Activated CD4-positive, alpha-beta T cell treated with anti-CD3 and anti-CD28 coated beads, Interleukin-2, amount 10 ng/mL, durations not matched to agents 24 days and 14 days (primary cell): ENCODE data around the gene MRPS9. TPM values are rescaled to one million over a fixed set of nuclear protein-coding genes. Genes with fewer than 3 reads are reported as not detected.

Experiments
- DNase-seq: peaks from one replicate; pipeline ENCODE4 v3.0.0; 2022
- H3K27ac Mint-ChIP-seq: one replicate; pipeline ENCODE4 v1.8.0; 2022; ENCODE audit warnings: mild to moderate bottlenecking, mixed read lengths
- H3K27me3 Mint-ChIP-seq: one replicate; pipeline ENCODE4 v1.8.0; 2022; ENCODE audit warnings: mixed read lengths
- H3K36me3 Mint-ChIP-seq: one replicate; pipeline ENCODE4 v1.8.0; 2022; ENCODE audit warnings: low read depth, mild to moderate bottlenecking, mixed read lengths
- H3K4me1 Mint-ChIP-seq: one replicate; pipeline ENCODE4 v1.8.0; 2021; ENCODE audit warnings: mixed read lengths
- H3K4me3 Mint-ChIP-seq: one replicate; pipeline ENCODE4 v1.8.0; 2022; ENCODE audit warnings: mild to moderate bottlenecking, moderate library complexity, mixed read lengths
- H3K9me3 Mint-ChIP-seq: one replicate; pipeline ENCODE4 v1.8.0; 2021; ENCODE audit warnings: mixed read lengths
- intact Hi-C: fragments of 100-400 bp; cut with micrococcal nuclease; formaldehyde crosslinking; loops from one replicate; pipeline ENCODE4 v1.15.1; 2023
- total RNA-seq: library from RNA; stranded (reverse); gene quantifications from 2 replicates; pipeline ENCODE4 v1.2.3, GENCODE V29; 2022

The MRPS9 gene
- total RNA-seq, 1 donor from 2014 or later: 32.4 TPM

DNA sequence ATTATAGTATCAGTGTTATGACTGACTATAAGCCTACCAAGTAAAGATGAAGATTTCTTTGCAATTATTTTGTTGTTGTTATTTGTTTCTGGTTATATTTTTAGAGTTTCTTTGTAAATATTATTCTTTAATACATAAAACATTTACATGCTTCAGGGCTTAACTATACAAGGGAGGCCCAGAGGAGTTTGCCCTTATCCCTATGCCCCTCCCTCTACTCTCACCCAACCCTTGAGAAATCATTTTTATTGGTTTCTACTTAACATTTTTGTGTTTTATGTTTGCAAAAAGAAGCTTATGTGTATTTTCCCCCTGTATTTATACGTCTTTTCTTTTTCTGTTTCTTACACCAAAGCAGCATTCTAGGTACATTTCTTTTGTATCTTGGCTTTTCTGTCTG, 30.5 kb downstream of the MRPS9 start:
- intact Hi-C loops: no loop called here
- Mint-ChIP-seq H3K27ac (no peak overlapping the region), H3K27me3 (no peaks in the 10 kb centered on the region), H3K36me3 (peaks cover 2% of the 10 kb centered on the region), H3K4me3 (no peak overlapping the region), H3K4me1 (peaks cover 16% of the 10 kb centered on the region), H3K9me3 (no peaks in the 10 kb centered on the region)
- DNase-seq: no peak

DNA sequence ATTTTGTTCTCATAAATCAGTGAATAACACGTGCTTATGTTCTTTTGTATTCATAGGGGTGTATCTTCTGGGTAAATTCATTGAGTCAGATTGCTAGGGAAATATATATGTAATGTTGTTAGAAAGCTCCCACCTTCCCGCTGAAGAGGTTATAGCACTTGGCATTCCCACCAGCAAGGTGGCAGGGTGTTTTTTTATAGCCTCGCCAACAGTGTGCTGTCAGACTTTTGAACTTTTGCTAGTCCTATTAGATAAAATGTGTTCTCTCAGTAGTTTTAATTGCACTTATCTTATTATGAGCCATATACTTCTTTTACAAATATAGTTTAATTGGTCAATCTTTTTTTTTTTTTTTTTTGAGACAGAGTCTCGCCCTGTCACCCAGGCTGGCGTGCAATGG, 31.0 kb downstream of the MRPS9 start:
- H3K27me3 Mint-ChIP-seq: no peaks in the 10 kb centered on the region
- H3K36me3 Mint-ChIP-seq: peaks cover 2% of the 10 kb centered on the region
- no peaks in the 10 kb centered on the region for H3K9me3 Mint-ChIP-seq
- intact Hi-C loops: no loop called here
- peaks cover 16% of the 10 kb centered on the region for H3K4me1 Mint-ChIP-seq
- no peak for DNase-seq
- no peak overlapping the region for H3K4me3 Mint-ChIP-seq
- H3K27ac Mint-ChIP-seq: no peak overlapping the region

DNA sequence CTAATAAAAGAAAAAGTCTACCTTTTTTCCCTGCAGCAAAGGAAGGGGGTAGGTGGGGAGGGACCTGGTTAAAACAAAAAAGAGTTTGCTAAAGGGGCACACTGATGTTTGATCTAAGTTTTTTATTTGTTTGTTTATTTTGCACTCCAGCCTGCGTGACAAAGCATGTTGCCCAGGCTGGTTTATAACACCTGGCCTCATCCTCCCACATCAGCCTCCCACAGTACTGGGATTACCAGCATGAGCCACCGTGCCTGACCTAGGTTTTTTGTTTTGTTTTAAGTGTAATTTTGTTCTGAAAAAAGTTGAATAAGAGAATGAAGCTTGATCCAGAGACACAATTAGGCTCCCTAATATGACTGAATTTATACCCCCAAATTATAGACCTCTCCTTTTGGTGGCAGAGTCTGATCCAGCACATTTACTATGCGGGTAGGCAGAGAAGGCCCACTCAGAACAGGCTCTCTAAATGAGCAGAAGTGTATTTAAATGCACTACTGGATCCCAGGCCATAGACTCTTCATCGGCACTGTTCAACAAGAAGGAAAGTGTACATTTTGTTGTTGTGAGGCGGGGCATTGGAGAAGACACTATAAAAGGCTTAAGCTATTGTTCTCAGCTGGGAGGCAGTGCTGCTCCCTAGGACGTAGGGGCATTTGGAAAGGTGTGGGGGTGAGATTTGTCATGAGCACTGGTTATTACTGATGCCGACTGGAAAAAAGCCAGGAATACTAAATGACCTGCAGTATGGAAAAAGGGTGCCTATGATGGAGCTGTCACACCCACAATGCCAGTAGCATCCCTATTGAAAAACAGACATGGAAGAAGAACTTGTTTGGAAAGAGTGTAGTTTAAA, 32.4 kb downstream of the MRPS9 start:
- peaks cover 4% of the 10 kb centered on the region for H3K36me3 Mint-ChIP-seq
- H3K4me3 Mint-ChIP-seq: peak overlapping the region; percentile 2
- DNase-seq: no peak
- H3K9me3 Mint-ChIP-seq: no peaks in the 10 kb centered on the region
- peaks cover 16% of the 10 kb centered on the region for H3K4me1 Mint-ChIP-seq
- intact Hi-C loops: loop anchor here (5.0 kb wide), 1 partner anchor 33 kb away; the partner anchor contains the start of gene MRPS9
- no peak overlapping the region for H3K27ac Mint-ChIP-seq
- H3K27me3 Mint-ChIP-seq: no peaks in the 10 kb centered on the region

DNA sequence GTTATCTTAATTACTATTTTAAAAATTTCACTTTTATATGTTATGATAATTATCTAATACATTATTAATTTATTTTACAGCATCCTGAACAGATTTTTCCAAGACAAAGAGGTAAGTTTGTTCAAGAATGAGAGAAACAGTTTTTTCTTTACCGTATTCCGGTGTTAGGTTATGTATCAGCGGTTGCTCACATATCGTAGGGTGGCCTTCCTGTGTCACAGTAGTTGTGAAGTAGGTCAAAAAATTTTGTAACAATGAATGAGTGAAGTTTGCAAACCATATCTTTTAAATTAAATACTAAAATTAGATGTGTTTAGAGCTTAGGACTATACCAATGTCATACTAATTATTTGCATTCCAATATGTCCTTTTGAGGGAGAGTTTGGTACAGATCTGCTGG, 33.5 kb downstream of the MRPS9 start:
- H3K4me1 Mint-ChIP-seq: peaks cover 16% of the 10 kb centered on the region
- no peaks in the 10 kb centered on the region for H3K9me3 Mint-ChIP-seq
- peaks cover 4% of the 10 kb centered on the region for H3K36me3 Mint-ChIP-seq
- H3K27ac Mint-ChIP-seq: no peak overlapping the region
- H3K27me3 Mint-ChIP-seq: no peaks in the 10 kb centered on the region
- DNase-seq: no peak
- intact Hi-C loops: loop anchor here (5.0 kb wide), 1 partner anchor 34 kb away; the partner anchor contains the start of gene MRPS9
- H3K4me3 Mint-ChIP-seq: no peak overlapping the region

DNA sequence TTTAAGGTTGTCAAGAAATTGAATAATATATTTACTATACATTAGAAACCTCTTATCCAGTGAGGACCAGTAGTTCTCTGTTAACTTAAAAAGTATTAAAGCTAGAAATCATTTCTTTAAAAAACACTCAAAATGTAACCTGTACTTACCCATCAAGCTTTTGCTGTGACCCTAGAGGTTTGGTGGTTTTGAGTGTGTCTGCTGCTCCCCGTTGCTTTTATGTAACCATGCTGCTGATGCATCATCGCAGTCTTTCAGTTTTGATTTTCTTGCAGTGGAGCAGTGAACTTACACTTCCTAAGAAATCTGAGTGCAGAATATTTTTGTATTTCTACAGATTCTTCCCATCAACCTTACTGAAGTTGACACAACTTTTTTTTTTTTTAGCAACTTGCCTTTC, 34.2 kb downstream of the MRPS9 start:
- no peak overlapping the region for H3K27ac Mint-ChIP-seq
- H3K4me1 Mint-ChIP-seq: peaks cover 16% of the 10 kb centered on the region
- H3K27me3 Mint-ChIP-seq: no peaks in the 10 kb centered on the region
- H3K9me3 Mint-ChIP-seq: no peaks in the 10 kb centered on the region
- peaks cover 4% of the 10 kb centered on the region for H3K36me3 Mint-ChIP-seq
- intact Hi-C loops: loop anchor here (5.0 kb wide), 1 partner anchor 35 kb away; the partner anchor contains the start of gene MRPS9
- peak; percentile 80 for DNase-seq
- no peak overlapping the region for H3K4me3 Mint-ChIP-seq

DNA sequence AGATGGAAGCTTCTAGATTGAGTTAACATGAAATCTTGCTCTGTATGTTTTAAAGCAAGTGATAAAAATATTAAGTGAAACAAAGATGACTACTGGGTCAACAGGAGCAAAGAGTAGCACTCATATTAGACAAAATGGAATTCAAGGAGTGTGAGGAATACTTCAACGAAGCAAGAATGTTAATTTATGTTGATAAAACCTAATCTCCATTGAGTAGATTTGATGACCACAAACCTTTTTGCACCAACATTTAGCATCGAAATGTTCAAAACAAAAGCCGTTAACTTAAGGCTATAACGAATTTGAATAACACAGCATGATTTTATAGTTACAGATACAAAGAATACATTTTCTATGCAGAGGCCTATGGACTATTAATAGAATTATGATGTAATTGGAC, 35.7 kb downstream of the MRPS9 start:
- Mint-ChIP-seq H3K27me3 (no peaks in the 10 kb centered on the region), H3K9me3 (no peaks in the 10 kb centered on the region), H3K36me3 (peaks cover 4% of the 10 kb centered on the region), H3K27ac (no peak overlapping the region), H3K4me1 (peaks cover 16% of the 10 kb centered on the region), H3K4me3 (no peak overlapping the region)
- intact Hi-C loops: loop anchor here (5.0 kb wide), 1 partner anchor 36 kb away; the partner anchor contains the start of gene MRPS9
- DNase-seq: no peak

DNA sequence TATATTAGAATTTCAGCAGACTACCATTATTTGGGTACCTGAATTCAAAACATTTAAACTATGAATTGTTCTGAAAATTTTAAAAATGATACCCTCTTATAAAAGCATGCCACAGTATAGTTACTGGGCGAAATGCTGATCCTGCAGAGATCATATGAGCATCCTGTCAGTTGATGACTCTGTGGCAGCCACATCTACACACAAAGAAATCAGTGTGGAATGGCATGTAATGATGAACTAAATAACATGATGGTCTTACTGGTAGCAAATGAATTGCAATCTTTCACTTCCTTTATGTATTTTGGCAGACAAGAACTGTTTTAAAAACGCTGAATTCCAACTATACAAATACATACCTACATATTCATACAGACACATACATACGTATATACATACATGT, 38.3 kb downstream of the MRPS9 start:
- Mint-ChIP-seq H3K27me3 (no peaks in the 10 kb centered on the region), H3K36me3 (peaks cover 2% of the 10 kb centered on the region), H3K4me3 (no peak overlapping the region), H3K9me3 (no peaks in the 10 kb centered on the region), H3K27ac (no peak overlapping the region), H3K4me1 (peaks cover 4% of the 10 kb centered on the region)
- DNase-seq: no peak
- intact Hi-C loops: no loop called here

DNA sequence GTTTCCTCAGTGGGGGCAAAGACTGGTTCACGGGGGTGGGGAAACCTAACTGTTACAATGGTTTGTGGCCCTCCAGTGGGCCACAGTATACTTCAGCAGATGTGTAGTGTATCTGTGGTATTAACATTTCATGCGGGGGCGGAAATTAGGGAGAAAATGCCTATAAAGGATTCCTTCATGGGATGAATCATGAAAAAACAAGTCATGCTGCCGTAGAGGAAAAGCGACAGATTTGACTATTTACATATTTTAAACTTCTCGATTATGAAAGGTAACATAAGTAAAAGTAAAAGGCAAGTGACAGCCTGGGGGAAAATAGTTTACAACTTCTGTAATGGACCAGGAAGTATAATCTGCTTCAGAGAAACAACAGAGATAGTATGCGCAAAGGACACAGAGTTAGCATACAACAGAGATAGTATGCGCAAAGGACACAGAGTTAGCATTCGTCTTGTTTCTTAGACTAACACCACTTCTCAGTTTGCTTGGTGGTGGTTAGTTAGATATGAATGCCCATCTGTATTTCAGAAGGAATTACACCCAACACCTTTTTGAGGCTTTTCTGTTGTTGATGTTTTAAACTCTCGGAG, 41.1 kb downstream of the MRPS9 start:
- Mint-ChIP-seq H3K4me1 (no peaks in the 10 kb centered on the region), H3K27ac (peak overlapping the region; percentile 19), H3K36me3 (peaks cover 2% of the 10 kb centered on the region), H3K9me3 (no peaks in the 10 kb centered on the region), H3K27me3 (no peaks in the 10 kb centered on the region), H3K4me3 (no peak overlapping the region)
- intact Hi-C loops: no loop called here
- DNase-seq: no peak

DNA sequence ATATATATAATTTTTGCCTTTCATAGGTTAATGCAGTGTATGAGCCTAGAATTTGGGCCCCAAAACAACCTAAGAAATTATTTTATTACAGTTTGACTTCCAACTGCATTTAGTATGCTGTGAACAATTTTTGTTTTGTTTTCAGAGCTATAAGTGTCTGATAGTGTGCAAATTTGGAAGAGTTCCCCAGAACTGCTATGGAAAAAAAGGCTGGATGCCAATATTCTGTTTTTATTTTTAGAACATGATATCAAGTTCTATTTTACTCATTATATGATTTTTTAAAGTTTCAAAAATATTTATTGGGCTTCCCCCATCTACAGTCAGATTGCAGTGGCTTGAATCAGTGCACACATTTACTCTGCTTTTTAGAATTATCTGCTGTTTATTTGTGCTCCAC, 42.6 kb downstream of the MRPS9 start:
- H3K9me3 Mint-ChIP-seq: no peaks in the 10 kb centered on the region
- H3K36me3 Mint-ChIP-seq: no peaks in the 10 kb centered on the region
- no peaks in the 10 kb centered on the region for H3K4me1 Mint-ChIP-seq
- no peak for DNase-seq
- no peak overlapping the region for H3K4me3 Mint-ChIP-seq
- intact Hi-C loops: no loop called here
- H3K27me3 Mint-ChIP-seq: no peaks in the 10 kb centered on the region
- no peak overlapping the region for H3K27ac Mint-ChIP-seq

DNA sequence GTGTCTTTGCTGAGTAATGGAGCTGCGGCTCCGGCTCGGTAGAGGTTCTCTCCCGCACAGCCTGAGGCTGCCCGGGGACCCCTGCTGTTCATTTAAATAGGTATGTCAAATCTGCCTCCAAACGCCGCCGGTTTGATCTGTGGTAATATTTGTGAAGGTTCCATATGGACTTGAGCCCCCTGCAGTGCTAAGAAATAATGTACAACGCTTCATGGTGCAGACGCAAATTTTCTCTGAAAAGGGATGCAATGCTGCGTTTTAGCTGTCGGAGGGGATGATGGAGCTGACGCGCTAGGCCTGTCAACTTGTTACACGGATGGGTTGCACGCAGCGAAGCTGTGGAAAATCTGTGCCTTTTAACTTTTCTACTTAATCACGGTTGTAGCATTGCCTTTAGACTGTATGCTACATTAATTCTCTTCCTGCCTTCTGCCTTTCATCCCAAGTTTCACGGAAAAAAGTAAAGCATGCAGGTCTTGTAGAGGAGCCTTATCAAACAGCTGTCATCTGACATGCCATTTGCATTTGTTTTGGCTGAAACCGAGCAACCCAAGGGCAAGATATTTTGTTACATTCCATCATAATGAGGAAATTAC, 43.2 kb downstream of the MRPS9 start:
- Mint-ChIP-seq H3K4me3 (no peak overlapping the region), H3K27ac (no peak overlapping the region), H3K4me1 (no peaks in the 10 kb centered on the region), H3K36me3 (no peaks in the 10 kb centered on the region), H3K9me3 (no peaks in the 10 kb centered on the region), H3K27me3 (no peaks in the 10 kb centered on the region)
- intact Hi-C loops: no loop called here
- no peak for DNase-seq

DNA sequence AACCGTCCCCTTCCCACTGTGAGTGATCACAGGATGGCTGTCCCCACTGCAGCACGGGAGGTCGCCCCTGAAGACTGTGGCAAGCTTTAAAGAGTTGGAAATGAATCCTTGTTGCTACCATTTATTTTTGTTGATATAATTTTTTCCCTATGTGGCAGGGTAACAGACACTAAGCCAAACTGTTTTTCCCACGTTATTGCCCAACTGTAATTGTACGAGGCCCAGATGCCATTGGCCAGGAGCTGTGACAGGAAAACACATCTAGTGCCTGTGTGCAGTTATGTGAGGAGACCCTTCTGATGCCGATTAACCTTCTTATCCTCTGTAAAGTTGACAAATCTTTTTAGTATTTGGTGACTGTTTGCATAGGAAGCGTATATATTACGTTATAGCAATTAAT, 44.2 kb downstream of the MRPS9 start:
- no peak for DNase-seq
- intact Hi-C loops: no loop called here
- no peak overlapping the region for H3K27ac Mint-ChIP-seq
- no peak overlapping the region for H3K4me3 Mint-ChIP-seq
- no peaks in the 10 kb centered on the region for H3K27me3 Mint-ChIP-seq
- H3K4me1 Mint-ChIP-seq: peaks cover 5% of the 10 kb centered on the region
- no peaks in the 10 kb centered on the region for H3K9me3 Mint-ChIP-seq
- H3K36me3 Mint-ChIP-seq: no peaks in the 10 kb centered on the region

DNA sequence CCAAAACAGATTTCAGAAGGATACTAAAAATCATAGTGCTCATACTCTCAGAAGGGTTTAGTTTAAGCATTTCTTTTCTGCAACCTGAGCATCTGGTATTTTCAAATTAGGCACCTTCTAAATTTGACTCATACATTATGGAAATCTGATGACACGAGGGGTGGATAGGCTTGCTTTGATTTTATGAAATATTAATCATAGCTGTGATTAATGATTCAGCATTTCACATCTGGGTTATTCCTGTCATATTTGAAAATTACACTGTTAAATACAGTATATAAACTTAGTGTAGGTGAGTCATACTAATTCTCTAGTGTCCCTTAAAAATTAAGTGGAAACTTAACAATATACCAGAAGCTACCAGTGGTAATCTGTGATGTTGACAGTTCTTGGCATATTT, 47.7 kb downstream of the MRPS9 start:
- peaks cover 12% of the 10 kb centered on the region for H3K4me1 Mint-ChIP-seq
- H3K9me3 Mint-ChIP-seq: no peaks in the 10 kb centered on the region
- no peaks in the 10 kb centered on the region for H3K36me3 Mint-ChIP-seq
- no peaks in the 10 kb centered on the region for H3K27me3 Mint-ChIP-seq
- H3K27ac Mint-ChIP-seq: no peak overlapping the region
- H3K4me3 Mint-ChIP-seq: no peak overlapping the region
- DNase-seq: no peak
- intact Hi-C loops: no loop called here

DNA sequence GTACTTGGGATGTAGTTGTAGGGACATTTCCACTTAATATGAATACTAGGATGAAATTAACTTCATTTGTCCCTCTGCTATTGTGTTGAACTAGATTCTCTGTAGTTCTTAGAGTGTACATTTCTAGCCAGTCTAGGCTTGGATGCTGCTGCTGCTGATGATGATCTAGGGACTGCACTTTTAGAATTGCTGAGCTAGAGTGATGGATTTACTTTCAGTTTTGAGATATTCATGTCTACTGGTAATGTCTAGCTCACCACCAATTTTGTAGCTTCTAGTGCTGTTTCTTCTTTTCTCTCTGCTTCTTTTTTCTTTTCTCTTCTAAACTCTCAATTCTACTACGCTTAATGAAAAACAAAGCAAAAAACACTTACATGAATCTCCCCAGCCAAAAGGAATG, 49.4 kb downstream of the MRPS9 start:
- Mint-ChIP-seq H3K27ac (no peak overlapping the region), H3K4me1 (peaks cover 12% of the 10 kb centered on the region), H3K36me3 (no peaks in the 10 kb centered on the region), H3K4me3 (no peak overlapping the region), H3K27me3 (no peaks in the 10 kb centered on the region), H3K9me3 (no peaks in the 10 kb centered on the region)
- no peak for DNase-seq
- intact Hi-C loops: no loop called here

DNA sequence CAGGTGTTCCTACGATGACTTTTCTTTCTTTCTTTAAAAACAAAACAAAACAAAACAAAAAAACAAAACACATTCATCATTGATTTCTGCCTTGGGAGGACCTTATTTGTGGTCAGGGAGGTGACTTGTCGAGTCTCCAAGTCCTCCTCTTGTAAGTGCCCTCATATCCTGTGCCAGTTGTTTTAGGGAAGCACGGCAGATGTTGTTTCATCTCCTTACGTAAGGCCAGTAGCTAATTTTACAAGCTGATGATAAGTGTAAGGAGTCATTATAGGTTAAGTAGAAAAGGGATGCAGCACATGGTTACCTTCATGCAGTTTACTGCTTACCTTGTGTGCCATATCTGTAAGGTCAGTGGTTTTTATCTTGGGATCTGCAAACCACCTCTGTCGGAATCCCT, 52.2 kb downstream of the MRPS9 start:
- H3K9me3 Mint-ChIP-seq: no peaks in the 10 kb centered on the region
- no peaks in the 10 kb centered on the region for H3K27me3 Mint-ChIP-seq
- intact Hi-C loops: no loop called here
- peaks cover 12% of the 10 kb centered on the region for H3K4me1 Mint-ChIP-seq
- H3K27ac Mint-ChIP-seq: no peak overlapping the region
- no peaks in the 10 kb centered on the region for H3K36me3 Mint-ChIP-seq
- H3K4me3 Mint-ChIP-seq: no peak overlapping the region
- DNase-seq: no peak
